GM21619 (cell line): Measurements from ENCODE around the gene RALGPS1.

Experiments used
- ATAC-seq: cut with Tn5 transposase; IDR thresholded peaks from one replicate; pipeline ENCODE4 v1.9.1; 2021; ENCODE audit not compliant: unreplicated experiment

RALGPS1 gene

DNA sequence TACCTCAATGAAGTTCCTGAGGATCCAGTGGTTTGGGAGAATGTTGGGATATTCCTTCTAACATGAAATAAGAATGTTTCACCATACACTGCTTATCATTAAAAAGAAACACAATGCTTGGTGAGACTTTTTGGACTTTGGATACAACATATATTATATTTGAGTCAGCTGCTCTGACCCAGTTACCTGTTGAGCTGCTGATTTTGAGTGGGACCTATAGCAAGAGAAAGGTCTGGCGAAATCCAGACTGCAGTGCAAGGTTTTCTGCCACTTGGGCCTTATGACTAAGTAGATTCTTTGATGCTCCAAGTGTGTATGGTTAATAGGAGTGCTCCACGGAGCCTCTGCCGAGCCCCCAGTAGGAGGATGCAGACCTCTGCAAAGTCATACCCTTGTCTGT, 10.0 kb upstream of the RALGPS1 start:
- no peak for ATAC-seq

DNA sequence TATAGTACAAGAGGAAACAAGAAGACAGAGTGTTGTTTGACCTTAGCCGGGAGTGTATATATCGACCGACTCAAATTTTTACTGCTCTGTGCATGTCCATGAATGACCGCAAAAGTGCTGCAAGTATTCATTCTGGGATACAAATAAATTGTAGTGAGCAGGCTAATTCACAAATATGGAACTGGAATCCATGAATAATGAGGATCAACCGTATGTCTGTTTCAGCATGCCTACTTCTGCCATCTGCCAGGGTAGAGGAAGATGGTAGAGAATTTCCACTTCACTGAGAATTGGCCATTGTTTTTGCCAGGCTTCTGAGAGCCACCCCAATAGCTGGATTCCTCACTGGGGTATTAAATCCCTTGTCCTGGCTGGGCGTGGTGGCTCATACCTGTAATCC, 8.5 kb upstream of the RALGPS1 start:
- ATAC-seq, result no peak

DNA sequence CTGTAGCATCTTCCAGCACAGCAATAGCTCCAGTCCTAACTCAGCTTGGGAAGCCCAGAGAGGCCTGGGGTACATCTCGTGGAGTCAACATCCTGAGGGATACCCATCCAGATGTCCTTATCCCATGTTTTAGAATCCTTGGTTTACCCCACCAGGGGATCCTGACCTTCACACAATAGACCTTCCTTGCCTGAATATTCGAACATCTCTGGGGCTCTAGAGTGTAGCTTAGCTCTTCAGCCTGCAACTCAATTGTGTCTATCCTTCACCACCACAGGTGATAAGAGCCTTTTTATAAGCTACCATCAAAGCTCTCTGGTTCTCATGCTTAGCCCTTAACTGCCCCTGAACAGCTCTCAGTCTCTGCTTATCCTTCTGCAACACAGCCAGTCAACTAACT, 7.5 kb upstream of the RALGPS1 start:
- no peak for ATAC-seq

DNA sequence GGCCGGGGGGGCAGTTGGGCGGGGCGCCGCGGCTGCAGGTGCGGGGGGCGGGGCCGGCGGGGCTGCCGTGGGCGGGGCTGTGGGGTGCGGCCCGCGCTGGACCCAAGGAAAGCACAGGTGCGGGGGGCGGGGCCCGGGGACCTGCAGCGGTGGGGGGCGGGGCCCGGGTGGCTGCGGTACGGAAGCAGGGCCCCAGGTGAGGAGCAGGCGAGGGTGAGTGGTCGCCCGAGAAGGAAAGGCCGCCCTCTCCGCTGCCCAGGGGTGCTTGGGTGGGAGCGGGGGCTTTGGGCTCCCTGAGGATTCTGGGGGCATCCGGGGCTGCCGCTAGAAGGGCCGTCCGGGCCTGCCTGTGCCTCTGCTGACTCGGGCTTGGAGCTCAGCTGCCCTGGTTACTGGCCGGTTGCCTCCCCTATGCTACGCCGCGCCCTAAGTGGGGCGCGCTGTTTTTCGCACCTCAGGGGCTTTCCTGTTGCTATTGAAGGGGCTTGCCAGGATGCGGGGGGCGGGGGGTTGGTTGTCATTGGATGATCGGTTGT, 767 bp downstream of the RALGPS1 start:
- ATAC-seq, result peak; percentile 8

DNA sequence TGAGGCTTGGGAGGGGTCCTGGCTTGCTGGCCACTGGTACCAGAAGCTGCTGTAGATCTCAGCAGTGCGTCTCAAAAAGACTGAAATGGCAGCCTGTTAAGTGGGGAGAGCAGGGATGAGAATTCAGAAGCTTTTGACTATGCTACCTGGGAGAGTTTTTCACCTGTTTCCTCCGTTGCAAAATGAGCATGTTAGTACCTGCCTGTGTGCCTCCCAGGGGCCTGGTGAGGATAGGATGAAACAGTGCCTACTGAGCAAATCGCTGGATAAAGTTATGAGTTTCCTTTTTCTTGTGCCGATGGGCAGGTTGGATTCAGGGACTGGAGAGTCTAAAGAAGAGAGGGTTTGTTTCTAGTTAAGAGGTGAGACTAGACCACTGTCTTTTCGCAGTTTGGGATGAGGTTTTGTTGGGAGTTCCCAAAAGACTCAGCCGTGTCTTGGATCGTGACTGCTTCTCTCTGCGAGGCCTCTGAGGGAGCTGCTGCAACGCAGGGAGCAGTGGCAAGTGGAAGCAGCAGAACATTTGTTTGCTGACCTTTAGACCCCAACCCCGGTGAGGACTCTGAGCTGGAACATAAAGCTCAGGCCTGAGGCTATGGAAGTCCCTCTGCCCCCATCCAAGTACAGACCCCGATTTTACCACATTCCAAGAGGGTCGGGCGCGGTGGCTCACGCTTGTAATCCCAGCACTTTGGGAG, 1.4 kb downstream of the RALGPS1 start:
- no peak for ATAC-seq

DNA sequence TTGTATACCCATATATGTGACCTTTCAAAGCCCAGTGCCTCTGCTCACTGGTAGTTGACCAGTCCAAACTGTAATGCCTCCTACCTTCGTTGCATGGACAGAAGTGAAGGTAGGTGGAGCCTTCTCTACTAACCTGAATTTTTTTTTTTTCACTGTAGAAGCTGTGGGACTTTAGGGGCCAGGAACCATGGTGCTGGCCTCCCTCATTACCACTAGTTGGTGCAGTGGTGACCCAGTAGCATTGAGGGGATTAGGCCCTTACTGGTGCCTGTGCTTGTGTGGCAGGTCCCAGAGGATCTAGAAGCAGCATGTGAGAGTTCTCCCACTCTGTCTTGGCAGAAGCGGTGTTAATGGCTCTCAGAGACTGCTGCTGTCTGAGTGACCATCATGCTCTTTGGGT, 2.3 kb downstream of the RALGPS1 start:
- no peak for ATAC-seq

DNA sequence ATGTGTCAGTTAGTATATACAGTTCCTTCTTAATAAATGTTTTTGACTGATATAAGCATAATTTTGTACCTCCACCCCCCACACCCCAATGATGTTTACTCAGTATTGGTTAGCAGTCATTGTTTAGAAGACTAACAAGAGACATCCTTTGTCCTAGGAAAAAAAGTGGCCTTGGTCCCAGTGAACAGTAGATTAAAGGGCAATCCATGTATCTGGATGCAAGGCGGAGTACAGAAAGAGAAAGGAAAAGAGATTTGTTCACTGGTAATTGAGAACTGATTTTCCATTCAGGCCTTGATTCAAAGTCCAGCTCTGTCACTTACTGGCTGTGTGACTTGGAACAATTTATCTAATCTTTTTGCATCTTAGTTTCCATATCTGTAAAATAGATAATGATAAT, 4.6 kb downstream of the RALGPS1 start:
- no peak for ATAC-seq

DNA sequence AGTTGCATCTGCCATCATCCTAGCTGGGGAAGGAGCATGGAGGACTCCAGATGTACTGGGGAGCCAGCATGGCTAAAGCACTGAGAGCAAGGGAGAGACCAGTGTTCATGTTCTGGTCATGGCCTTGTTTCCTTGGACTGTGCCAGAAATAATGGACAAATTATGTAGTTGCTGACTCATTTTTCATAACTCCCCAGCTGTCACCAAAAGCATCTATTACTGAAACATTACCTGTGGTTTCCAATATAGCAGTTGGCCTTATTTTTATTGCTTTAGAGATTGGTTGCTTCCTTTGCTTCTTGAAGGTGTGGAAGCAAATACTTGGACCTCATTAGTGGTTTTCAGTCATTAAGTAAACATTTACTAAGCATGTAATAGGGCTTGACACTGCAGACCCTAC, 11.3 kb downstream of the RALGPS1 start:
- ATAC-seq, result no peak

DNA sequence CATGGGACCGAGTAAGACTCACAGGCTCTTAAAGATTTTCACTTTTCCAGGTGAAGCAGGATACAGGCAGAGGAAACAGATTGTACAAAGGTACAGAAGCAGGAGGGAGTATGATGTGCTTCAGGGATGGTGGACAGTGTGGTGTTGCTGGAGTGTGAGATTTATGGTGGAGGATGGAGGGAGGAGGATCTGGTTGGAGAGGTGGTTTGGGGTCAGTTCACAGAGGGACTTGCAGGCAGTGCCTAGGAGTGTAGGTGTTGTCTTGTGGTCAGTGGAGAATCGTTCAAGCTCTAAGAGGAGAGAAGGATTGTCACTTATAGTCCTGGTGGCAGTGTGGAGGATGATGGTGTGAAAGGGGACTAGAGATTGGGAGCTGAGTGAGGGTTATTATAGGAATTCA, 11.8 kb downstream of the RALGPS1 start:
- no peak for ATAC-seq

DNA sequence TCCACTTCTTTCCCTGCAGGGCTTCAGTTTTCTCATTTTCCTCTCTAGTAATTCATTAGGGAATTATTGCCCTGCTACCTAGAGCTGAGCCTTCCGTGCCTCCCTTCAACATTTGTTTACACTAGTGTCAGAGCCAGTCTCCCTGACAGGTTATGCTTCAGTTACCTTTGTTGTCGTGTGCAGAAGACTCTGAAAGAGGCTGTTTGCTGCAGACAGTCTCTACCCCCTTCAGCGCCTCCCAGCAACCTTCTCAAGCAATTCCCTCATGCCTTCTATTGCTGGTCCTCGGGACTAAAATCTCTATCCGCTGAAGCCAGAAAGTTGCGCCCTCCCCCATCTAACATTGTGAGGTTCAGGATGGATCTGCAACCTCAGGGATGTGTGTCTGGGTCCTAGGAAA, 12.8 kb downstream of the RALGPS1 start:
- no peak for ATAC-seq

DNA sequence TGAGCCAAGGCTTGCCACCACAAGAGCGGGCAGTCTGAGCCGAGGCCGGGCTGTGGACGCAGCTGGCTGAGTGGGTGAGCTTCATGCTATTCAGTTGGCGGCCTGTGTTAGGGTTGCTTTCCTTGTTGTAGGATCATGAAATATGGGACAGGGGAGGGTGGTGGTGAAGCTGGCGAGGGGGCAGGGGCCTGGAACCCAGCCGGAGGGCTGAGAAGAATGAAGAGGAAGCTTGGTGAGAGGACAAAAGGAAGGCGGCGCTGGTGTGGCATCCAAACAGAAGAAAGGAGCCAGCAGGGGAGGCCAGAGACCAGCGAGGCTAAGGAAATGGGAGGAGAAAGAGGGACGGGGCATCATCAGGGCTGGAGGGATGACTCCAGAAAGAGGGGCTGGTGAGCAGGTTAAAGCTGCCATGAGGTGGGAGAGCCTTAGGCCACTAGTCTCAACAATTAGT, 18.3 kb downstream of the RALGPS1 start:
- ATAC-seq, result no peak

DNA sequence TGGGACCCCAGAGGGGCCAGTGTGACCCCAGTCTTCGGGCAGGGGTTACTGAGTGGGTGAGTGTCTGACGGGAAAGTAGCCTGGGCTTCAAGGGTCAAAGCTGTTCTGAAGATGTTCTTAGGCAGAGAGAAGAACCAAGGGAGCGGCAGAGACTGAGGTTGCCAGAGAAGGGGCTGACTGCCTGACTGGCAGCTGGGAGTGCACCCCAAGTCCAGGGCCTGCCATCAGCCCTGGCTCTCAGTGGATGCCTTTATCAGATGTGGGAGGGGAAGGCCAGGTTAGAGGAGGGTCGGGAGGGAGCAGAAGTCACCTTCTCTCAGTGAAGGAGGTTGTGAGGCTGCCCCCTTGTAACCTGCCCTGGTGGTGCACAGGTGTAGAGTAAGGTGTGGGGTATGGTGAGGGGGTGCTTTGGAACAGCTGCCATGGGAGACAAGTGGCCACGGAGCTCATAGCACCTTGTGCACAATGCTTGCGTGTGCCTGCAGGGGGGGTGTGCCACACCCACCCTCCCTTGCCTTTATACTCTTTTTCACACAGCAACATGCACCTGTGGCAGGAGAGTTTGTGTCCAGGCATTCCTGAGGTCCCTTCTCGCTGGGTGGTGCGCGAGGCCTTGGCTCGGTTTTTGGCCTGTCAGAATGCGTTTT, 18.9 kb downstream of the RALGPS1 start:
- ATAC-seq, result no peak

DNA sequence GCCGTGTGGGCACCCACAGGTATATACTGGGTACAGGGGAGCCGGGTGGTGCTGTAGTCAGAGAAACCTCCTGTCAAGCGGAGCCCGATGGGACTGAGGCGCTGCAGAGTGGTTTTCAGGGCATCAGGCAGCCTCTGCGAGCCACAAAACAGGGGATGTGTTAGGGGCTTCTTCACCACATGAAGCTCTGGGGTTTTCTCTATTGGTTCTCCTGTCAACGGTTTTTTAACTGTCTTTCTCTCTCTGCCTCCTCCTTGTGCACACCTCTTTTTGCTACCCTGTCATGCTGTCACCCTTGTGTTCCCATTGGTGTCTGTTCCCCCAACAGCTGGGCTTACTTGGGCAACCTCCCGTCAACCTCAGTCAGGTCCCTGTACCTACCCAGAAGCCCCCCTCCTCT, 19.9 kb downstream of the RALGPS1 start:
- ATAC-seq, result no peak

DNA sequence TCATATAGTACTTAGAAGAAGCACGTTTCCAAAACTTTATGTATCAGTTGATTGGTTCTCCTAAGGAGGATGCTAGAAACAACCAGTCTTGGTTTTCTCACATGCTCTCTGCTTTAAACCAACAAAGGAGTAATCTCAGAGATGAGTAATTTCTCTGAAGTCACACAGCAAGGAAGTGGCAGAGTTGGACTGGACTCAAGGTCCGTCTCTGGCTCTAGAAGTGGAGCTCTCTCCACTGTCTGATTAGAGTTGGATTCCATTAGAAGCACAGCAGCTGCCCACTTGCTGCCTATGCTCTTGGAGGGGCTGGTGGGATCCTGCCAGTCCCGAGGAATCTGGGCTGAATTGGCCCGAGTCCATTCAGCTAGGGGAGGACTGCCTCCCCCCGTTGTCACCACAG, 21.0 kb downstream of the RALGPS1 start:
- no peak for ATAC-seq

DNA sequence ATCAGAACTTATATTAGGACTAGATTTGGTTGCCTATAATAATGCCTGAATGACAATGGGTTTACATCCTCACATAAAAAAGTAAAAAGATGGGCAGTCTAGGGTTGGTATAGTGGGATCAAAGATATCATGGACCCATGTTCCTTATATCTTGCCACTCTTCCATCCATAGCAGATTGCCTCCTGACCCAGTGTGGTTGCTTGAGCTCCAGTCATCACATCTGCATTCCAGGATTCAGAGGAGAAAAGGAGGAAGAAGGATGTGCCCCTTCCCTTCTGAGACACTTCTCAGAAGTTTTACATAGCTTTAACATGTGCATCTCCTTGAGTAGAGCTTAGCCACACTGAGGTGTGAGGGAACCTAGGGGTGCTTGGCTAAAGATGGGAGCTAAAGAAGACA, 22.9 kb downstream of the RALGPS1 start:
- ATAC-seq, result no peak

DNA sequence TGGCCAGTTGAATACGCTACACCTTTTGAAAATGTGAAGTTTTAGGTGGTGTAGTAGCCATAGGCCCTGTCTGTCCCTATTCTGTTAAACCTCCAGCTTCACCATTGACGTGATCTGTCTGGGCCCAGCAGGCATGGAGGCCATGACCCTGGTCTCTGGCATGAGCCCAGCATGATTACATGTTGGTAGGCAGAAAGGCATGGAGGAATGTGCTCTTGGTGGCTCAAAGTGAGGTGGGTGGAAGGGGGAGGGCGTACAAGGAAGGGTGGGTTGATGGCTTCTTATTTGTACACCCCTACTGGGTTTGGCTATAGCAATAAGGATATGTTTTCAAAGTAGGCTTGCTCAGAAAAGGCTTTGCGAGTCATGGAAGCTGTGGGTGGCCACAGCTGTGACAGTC, 23.7 kb downstream of the RALGPS1 start:
- no peak for ATAC-seq

DNA sequence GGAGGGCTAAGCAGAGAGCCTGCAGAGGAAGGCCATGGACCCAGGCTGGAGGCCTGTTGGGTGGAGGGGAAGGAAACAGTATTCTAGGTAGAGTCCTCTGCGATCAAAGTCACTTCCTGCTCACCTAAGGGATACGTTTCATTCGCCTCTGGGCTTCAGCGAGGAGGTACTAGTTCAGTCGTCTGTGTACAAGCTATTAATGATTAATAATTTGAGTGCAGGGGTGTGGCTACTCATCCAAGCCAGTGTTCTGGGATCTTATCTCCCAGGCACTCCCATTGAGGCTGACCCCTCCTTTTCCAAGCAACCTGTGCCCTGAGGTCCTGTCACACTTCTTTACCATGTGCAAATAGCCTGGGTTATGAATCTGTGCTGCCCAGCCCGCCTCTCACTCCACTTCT, 25.2 kb downstream of the RALGPS1 start:
- ATAC-seq, result no peak

DNA sequence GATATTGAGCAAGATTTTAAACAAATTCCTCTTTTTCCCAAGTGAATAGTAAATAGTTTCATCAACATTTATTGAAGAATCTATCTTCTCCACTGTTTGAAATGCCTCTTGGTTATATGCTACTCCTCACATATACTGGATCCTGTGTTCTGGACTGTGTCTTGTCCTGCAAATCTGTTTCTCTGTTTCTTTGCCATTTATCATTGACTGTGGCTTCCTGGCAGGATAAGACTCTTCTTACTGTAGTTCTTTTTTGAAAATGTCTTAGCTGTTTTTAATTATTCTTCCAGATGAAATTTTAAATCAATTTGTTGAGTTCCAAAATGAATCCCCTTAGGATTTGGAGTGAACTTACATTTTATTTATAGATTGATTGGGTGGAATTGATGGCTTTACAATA, 27.8 kb downstream of the RALGPS1 start:
- no peak for ATAC-seq

DNA sequence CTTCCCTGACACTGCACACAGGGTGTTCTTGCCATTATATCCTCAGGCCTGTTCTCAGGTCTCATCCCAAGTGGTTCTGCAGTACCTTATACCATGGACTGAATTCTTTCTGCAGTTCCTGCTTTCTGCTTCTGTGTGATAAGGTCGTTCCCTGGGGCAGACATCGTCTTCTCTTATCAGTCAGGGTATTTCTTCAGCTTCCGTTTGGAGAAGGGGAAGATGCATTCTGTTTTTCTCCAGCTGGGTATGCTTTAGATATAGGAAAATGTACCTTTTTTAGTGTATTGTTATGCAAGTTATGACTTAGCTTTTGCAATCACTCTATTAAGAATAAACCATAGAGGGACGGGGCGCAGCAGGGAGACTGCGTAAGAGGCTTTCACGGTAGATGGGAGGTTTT, 31.1 kb downstream of the RALGPS1 start:
- no peak for ATAC-seq

DNA sequence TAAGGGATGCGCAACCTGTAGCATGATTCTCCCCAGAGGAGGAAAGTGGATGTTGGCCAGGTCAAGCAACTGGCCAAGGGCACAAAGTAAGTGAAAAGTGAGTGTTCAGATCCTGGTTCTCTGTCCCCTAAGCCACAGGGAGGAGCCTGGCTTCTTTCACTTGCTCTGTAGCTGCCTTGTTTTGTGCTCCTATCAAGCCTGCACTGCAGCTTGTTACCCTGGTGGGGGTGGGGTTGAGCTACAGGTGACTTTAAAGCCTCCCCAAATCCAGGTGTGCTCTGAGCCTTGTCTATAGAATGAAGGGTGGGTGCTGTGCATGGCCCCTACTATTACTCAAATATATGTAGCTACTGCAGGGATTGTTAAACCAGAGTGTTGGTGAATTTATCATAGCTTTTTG, 32.9 kb downstream of the RALGPS1 start:
- no peak for ATAC-seq

DNA sequence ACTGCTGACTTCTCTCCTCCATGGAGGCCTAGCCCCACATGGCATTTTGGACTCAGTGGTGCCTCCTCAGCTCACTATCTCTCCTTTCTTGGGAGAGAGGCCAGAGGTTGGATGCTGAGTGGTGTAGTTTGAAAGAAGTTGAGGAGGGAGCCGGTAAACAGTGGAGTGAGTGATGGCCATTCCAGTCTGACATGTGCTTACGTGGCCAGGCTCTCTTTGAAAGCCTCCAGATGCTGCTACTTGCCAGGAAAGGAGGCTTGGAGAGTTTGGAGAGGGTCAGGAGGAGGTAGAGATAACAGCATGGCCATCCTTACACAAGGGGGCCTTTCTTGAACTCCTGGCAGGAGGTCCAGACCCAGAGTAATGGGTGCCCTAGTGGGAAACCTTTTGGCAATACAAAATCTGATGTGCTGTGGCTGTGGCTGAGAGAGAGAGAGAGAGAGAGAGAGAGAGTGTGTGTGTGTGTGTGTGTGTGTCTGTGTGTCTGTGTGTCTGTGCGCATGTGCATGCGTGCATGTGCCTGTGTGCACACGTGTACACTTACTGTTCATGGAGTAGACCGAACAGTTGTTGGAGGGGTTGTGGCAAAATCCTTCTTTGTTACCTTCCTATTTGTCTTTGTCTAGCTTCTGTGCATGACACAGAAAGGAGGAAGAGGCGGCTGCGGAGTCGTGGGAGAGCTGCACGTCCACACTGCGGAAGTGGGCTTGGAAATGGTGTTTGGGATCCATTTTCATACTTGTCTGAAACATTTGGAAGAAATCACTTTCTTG, 37.8 kb downstream of the RALGPS1 start:
- no peak for ATAC-seq
